Ectodermal cell (in vitro differentiated cells): ENCODE data around the gene ROBO3.

Experiments
- H3K27ac ChIP-seq: 2 replicates; pipeline ENCODE4 v1.7.0; 2013; ENCODE audit warnings: mild to moderate bottlenecking, low read depth, low read length; ENCODE audit not compliant: insufficient read depth, poor library complexity, severe bottlenecking
- H3K27me3 ChIP-seq: 2 replicates; pipeline ENCODE4 v1.7.0; 2013; ENCODE audit warnings: mild to moderate bottlenecking, low read length; ENCODE audit not compliant: insufficient read depth, control insufficient read depth, poor library complexity, severe bottlenecking
- H3K36me3 ChIP-seq: one replicate; pipeline ENCODE4 v1.7.0; 2013; ENCODE audit warnings: low read length; ENCODE audit not compliant: control insufficient read depth, insufficient read depth
- H3K4me1 ChIP-seq: one replicate; pipeline ENCODE4 v1.7.0; 2013; ENCODE audit warnings: low read length; ENCODE audit not compliant: control insufficient read depth, insufficient read depth
- H3K4me3 ChIP-seq: 2 replicates; pipeline ENCODE4 v1.7.0; 2013; ENCODE audit warnings: low read depth, low read length, control low read depth; ENCODE audit not compliant: insufficient read depth
- H3K9me3 ChIP-seq: 2 replicates; pipeline ENCODE4 v1.7.0; 2013; ENCODE audit warnings: mild to moderate bottlenecking, low read length, moderate library complexity; ENCODE audit not compliant: control insufficient read depth
- WGBS, 2 experiments: methylation state at CpG; one replicate each; pipeline ENCODE4 v1.1.7; 2013; ENCODE audit warnings: missing lambda C conversion rate in 2 of 2; 5-methylcytosine and 5-hydroxymethylcytosine counted together

The ROBO3 gene

GRCh38 chr11:124865902-124866851 lies 945 bp downstream of the ROBO3 start:
- H3K36me3 ChIP-seq = no peaks in the 10 kb centered on the region
- WGBS, 2 experiments = 2 to 3% methylated on average over 62 of the region's 62 CpGs
- H3K27ac ChIP-seq = no peak overlapping the region
- no peaks in the 10 kb centered on the region for H3K9me3 ChIP-seq
- H3K4me3 ChIP-seq = peak overlapping the region; percentile 40
- peaks cover 51% of the 10 kb centered on the region for H3K4me1 ChIP-seq
- H3K27me3 ChIP-seq = peaks cover 96% of the 10 kb centered on the region

GRCh38 chr11:124867700-124868099 lies 2.5 kb downstream of the ROBO3 start:
- Histone ChIP-seq H3K9me3 (no peaks in the 10 kb centered on the region), H3K36me3 (no peaks in the 10 kb centered on the region), H3K27ac (no peak overlapping the region), H3K4me1 (peaks cover 38% of the 10 kb centered on the region), H3K27me3 (peaks cover 100% of the 10 kb centered on the region), H3K4me3 (no peak overlapping the region)
- 6 to 9% methylated on average over 8 of the region's 8 CpGs for WGBS, 2 experiments

DNA sequence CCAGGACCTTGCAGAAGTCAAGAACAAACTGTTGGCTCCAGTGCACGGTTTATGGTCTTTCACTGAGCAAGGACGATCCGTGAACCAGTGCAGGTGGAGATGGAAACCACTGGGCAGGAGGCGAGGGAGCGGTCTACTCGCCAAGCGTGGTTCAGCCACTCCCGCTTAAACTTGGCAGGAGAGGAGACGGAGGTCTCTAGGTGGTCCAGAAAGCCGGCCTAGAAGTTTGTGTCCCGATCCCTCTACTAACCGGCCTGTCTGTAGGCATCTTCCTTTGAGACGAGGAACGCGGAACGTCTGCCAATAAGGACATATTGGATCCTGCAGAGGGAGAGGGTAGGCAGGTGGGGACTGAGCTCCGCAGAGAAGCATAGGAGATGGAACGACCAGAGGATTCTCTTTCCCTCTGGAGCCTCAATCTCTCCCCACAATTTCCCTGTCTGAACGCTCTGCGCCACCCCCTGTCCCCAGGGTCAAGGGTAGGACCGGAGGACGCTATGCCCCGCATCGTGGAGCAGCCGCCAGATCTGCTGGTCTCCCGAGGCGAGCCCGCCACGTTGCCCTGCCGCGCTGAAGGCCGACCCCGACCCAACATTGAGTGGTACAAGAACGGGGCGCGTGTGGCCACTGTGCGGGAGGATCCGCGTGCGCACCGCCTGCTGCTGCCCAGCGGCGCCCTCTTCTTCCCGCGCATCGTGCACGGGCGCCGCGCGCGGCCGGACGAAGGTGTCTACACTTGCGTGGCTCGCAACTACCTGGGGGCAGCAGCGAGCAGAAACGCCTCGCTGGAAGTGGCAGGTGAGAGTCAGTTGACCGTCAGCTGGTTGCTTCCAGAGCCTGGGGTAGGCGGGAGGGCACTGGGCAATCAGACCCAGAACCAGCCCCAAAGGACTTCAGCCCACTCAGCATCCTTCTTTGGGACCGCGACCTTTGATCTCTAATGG lies 3.4 kb downstream of the ROBO3 start:
- Histone ChIP-seq H3K36me3 (no peaks in the 10 kb centered on the region), H3K27me3 (peaks cover 100% of the 10 kb centered on the region), H3K4me3 (no peak overlapping the region), H3K4me1 (peaks cover 29% of the 10 kb centered on the region), H3K27ac (no peak overlapping the region), H3K9me3 (no peaks in the 10 kb centered on the region)
- 22 to 23% methylated on average over 63 of the region's 63 CpGs for WGBS, 2 experiments

GRCh38 chr11:124869331-124869730 lies 4.1 kb downstream of the ROBO3 start:
- H3K27ac ChIP-seq = no peak overlapping the region
- 19 to 21% methylated on average over 13 to 16 of the region's 16 CpGs for WGBS, 2 experiments
- H3K36me3 ChIP-seq = no peaks in the 10 kb centered on the region
- H3K4me1 ChIP-seq = peaks cover 22% of the 10 kb centered on the region
- H3K9me3 ChIP-seq = no peaks in the 10 kb centered on the region
- no peak overlapping the region for H3K4me3 ChIP-seq
- H3K27me3 ChIP-seq = peaks cover 100% of the 10 kb centered on the region

- H3K4me1 ChIP-seq = peaks cover 20% of the 10 kb centered on the region
- H3K36me3 ChIP-seq = no peaks in the 10 kb centered on the region
- H3K4me3 ChIP-seq = no peak overlapping the region
- no peaks in the 10 kb centered on the region for H3K9me3 ChIP-seq
- H3K27me3 ChIP-seq = peaks cover 100% of the 10 kb centered on the region
- WGBS, 2 experiments = 89 to 90% methylated on average over 14 of the region's 14 CpGs
- H3K27ac ChIP-seq = no peak overlapping the region
Observed at GRCh38 chr11:124869856-124870387, 4.7 kb downstream of the ROBO3 start.

GRCh38 chr11:124870430-124870829 lies 5.2 kb downstream of the ROBO3 start:
- H3K4me1 ChIP-seq = peaks cover 15% of the 10 kb centered on the region
- 81 to 82% methylated on average over 7 of the region's 7 CpGs for WGBS, 2 experiments
- no peaks in the 10 kb centered on the region for H3K9me3 ChIP-seq
- H3K36me3 ChIP-seq = no peaks in the 10 kb centered on the region
- H3K27me3 ChIP-seq = peaks cover 100% of the 10 kb centered on the region
- no peak overlapping the region for H3K27ac ChIP-seq
- no peak overlapping the region for H3K4me3 ChIP-seq

GRCh38 chr11:124872280-124872679 lies 7.0 kb downstream of the ROBO3 start:
- Histone ChIP-seq H3K4me3 (no peak overlapping the region), H3K36me3 (no peaks in the 10 kb centered on the region), H3K4me1 (peaks cover 11% of the 10 kb centered on the region), H3K27ac (no peak overlapping the region), H3K27me3 (peaks cover 89% of the 10 kb centered on the region), H3K9me3 (no peaks in the 10 kb centered on the region)
- WGBS, 2 experiments = 78 to 83% methylated on average over 8 of the region's 8 CpGs

GRCh38 chr11:124872741-124873140 lies 7.5 kb downstream of the ROBO3 start:
- H3K9me3 ChIP-seq = no peaks in the 10 kb centered on the region
- WGBS, 2 experiments = 39 to 40% methylated on average over 9 of the region's 9 CpGs
- no peak overlapping the region for H3K4me3 ChIP-seq
- H3K4me1 ChIP-seq = peaks cover 11% of the 10 kb centered on the region
- no peaks in the 10 kb centered on the region for H3K36me3 ChIP-seq
- no peak overlapping the region for H3K27ac ChIP-seq
- H3K27me3 ChIP-seq = peaks cover 84% of the 10 kb centered on the region

GRCh38 chr11:124873951-124874350 lies 8.7 kb downstream of the ROBO3 start:
- H3K36me3 ChIP-seq = no peaks in the 10 kb centered on the region
- no peak overlapping the region for H3K27ac ChIP-seq
- no peaks in the 10 kb centered on the region for H3K9me3 ChIP-seq
- H3K4me3 ChIP-seq = no peak overlapping the region
- peaks cover 72% of the 10 kb centered on the region for H3K27me3 ChIP-seq
- 90 to 94% methylated on average over 8 of the region's 8 CpGs for WGBS, 2 experiments
- H3K4me1 ChIP-seq = peaks cover 5% of the 10 kb centered on the region
